Stimulated activated CD8-positive, alpha-beta memory T cell treated with anti-CD3 and anti-CD28 coated beads, Interleukin-2, amount 100 ng/mL, for 1 hour (primary cell): Measurements from ENCODE around the gene SYT8.
A peak's percentile ranks its signal among the peaks of the same experiment; 100 is the strongest.

Experiments
- DNase-seq, 2 donors: peaks; one replicate each; pipeline ENCODE4 v3.0.0-alpha.2; 2020; ENCODE audit warnings: low read depth in 2 of 2

The SYT8 gene

GRCh38 chr11:1832211-1832919 is 2.4 kb upstream of the SYT8 start:
- peak; percentile 45 to 53 for DNase-seq

GRCh38 chr11:1832920-1833295 is 1.9 kb upstream of the SYT8 start:
- DNase-seq, result no peak

DNA sequence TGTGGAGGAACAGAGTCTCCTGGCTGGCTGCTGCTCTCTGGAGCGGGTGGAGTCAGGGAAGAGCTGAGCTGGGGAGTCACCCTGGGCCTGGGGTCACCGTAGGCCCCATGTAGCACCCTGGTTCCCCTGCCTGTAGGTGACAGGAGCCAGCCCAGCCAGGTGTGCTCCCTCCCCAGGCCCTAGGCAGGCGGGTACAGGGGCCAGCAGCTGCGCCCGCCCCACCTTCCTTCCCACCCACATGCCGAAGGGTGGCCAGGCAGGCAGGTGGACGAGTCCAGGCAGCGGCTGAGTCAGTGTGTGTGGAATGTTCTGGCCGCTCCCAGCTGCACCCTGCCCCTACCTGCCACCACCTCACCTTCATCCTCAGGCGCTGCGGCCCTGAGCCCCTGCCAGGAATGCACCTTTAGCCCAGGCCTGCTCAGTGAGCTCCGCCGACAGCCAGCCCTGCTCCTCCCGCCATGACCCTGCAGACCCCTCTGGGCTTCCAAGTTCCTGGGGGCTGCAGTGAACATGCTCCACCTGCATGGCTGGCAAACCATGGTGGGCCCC is 654 bp upstream of the SYT8 start:
- DNase-seq, result no peak

DNA sequence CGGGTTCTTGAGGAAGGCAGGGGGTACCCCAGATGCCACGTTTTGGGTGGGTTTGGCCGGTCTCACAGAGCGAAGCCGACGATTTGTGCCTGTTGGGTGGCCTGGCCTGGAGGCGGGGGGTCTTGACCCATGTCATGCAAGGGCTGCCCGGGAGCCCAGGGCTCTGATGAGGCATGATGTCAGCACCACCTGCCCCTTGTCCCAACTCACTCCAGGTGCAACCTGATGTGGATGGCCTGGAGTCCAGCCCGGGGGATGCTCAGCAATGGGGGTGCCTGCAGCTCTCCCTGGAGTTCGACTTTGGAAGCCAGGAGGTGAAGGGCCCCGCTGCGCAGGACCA is 851 bp downstream of the SYT8 start:
- no peak for DNase-seq

DNA sequence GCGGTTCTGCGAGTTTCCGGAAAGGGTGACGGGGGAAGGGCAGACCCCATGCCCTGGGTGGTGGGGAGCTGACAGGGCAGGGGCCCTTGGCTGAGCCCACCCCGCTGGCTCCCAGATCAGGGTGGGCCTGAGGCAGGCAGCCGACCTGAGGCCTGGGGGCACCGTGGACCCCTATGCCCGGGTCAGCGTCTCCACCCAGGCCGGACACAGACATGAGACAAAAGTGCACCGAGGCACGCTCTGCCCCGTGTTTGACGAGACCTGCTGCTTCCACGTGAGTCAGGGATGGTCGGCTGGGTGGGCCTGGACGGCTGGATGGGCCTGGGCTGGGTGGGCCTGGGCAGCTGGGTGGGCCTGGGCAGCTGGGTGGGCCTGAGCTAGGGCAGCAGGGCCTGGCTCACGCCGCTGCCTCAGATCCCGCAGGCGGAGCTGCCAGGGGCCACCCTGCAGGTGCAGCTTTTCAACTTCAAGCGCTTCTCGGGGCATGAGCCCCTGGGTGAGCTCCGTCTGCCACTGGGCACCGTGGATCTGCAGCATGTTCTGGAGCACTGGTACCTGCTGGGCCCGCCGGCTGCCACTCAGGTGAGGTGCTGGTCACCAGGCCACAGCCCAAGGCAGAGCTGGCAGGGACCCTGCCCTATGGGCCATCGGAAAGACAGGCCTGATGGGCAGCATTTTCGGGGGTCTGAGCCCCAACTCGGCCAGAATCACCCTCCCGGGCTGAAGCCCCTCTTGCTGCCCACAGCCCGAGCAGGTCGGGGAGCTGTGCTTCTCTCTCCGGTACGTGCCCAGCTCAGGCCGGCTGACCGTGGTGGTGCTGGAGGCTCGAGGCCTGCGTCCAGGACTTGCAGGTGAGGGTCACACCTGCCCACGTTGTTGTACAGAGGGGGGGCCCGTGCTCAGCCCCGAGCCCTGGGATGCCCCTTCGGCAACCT is 1.5 kb downstream of the SYT8 start:
- no peak for DNase-seq

- peak; percentile 67 to 69 for DNase-seq
These were observed 2.6 kb downstream of the SYT8 start for GRCh38 chr11:1837171-1838076.

DNA sequence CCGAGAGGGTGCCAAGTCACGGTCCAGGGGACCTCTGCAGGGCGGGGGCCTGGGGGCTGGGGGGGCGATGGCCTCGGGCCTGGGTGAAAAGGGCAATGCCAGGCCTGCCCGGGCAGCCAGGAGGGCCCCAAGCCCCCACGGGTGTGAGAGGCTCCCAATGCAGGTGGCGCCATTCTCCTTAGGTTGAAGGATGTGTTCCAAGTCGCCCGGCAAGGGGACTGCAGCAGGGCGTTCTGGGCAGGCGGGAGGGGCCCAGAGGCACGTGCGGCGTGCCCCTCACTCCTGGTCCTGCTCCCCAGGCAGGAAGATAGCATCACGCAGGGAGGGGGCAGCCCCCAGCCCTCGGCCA is 3.3 kb downstream of the SYT8 start:
- no peak for DNase-seq

DNA sequence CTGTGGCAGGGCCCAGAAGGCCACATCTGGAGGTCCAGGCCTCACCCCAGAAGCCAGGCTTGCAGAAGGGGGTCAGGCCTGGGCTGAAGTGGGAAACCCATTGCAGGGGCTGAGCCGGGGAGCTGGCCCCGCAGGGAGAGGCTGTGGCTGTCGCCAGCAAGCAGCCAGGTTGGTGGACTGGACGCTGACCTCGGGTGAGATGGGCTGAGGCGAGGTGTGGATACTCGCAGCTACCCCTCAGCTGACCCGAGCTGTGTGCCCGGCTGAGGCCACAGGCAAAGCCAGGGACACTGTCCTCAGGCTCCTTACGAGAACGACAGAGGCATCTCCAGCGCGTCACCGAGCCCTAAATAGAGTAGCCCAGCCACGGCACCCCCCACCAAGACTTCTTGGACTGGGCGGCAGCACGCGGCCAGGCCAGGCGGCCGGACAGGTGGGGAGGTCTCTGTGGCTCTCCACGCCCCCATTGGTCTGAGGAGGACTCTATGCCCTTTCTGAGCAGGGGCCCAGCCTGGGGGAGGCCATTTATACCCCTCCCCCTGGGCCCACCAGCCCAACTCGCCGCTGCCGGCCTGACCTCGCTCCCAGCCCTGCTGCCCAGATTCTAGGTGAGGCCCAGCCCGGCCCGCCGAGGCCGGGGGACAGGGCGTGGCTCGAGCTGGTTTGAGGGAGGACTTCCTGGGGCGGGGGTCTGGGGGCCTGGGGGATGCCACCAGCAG is 3.8 kb downstream of the SYT8 start, which contains the start of gene TNNI2:
Gene TNNI2 (plus strand): TSS at position 556 of the 719 bp plus-strand sequence. CDS start 716 bp downstream, outside the sequence.
- DNase-seq, result no peak

GRCh38 chr11:1839204-1839923 is 4.6 kb downstream of the SYT8 start:
- DNase-seq, result no peak

DNA sequence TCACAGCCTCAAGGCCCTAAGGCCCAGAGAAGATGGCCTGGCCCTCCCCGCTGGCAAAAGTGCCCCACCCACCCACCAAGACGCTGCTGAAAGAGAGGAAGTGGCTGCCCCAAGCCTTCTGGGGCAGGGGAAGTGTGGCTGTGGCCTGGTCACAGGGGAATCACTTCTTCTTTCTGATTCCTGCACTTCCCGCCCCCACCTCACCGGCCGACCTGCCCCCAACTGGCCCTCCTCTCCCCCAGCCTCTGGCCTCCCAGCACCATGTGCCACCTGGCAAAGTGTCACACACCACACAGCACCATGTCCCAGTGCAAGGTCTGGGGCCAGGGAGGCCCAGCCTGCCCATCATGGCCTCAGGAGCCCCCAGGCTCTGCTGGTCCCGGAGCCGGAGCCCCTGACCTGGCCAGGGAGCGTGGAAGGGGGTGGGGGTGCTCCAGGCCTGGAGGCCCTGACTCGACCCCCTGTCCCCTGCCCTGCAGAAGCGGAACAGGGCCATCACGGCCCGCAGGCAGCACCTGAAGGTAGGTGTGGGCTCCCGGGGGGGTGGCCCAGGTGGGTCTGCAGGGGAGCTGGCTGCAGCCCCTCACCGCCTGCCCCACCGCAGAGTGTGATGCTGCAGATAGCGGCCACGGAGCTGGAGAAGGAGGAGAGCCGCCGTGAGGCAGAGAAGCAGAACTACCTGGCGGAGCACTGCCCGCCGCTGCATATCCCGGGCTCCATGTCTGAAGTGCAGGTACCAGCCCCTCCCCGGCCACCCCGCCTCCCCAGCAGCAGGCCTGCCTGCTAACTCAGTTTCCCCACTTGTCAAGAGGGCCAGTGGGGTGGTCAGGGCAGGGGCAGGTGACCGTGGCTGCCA is 5.4 kb downstream of the SYT8 start:
- DNase-seq, result no peak

- no peak for DNase-seq
These were observed 6.1 kb downstream of the SYT8 start for GRCh38 chr11:1840780-1841480.

DNA sequence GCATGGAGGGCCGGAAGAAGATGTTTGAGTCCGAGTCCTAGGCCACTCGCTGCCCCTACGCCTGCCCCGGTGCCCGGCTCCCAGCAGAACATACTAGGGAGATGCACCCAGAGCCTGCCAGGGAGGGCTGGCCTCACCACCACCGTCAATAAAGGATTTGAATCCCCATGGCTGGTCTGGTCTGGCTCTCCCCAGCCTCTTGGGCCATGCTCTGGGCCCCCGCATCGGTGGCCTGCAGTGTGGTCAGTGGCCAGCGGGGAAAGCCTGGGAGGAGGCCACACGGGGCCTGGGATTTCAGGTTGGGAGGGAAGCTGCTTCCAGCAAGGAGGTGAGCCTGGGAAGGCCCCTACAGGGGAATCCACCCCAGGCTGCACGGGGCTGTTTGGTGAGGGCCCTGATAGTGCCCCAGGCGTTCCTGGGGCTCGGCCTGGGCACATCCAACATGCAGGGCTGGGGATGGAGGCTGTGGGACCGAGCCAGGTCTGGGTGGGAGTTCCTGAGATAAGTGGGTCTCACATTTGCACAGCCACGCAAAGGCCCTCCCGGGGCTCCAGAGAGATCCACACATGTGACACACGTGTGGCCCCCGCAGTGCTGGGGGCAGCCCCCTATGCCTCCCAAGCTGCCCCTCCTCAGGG is 6.8 kb downstream of the SYT8 start:
- DNase-seq, result no peak

DNA sequence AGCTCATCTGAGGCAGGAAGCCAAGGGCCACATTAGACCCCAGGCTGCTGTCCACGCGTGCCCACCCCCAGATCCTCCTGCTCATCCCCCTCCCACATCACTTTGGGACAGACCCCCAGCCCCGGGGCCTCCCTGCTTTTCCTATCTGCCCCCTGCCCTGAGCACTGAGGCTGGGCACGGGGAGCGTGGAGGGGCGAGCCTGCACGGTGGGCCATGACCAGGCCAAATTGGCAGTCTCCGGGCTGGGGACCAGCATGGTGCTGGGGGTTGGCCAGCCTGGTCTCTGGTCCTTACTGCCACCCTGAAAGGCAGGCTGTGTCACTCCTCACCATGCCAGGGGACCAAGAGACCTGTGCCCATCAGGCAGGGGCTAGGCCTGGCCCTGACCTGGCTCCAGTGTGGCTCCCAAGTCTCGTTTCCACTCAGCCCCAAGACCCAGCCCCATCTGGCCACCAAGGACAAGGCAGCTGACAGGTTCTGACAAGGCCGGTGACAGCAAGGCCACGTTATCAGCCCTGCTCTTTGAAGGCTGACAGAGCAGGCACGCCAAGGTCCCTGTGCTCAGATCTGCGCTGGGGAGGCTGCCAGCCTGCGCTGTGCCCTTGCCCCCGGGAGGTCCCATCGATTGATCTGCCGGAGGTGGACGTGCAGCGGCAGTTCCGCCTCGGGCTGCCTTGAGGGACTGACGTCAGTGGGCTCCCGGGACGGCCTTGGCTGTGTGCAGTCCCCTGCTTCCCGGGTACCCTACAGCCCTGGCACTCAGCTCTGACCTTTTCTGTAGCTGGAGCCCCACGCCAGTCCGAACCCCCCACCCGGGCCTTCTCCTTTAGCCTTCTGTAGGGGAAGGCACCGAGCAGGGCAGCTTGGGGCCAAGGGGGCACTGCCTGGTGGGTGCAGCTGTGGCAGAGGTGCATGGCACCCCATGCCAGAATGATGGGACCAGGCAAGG is 7.6 kb downstream of the SYT8 start:
- DNase-seq, result no peak

DNA sequence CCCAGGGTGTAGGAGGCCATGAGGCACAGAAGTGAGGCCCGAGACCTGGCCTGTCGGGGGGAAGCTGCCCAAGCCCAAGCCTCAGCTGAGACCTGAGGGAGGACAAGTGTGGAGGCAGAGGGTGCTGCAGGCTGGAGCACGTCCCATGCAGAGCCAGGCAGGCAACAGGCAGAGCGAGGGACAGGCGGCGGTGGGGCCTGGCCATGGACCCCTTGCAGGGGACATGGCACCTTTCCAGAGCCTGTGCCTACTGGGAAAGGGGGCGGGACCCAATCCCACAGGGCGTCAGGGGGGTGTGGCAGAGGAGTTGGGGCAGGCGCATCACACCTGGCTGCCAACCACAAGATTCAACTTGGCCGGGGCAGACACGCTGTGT is 8.3 kb downstream of the SYT8 start:
- no peak for DNase-seq

GRCh38 chr11:1843796-1844195 is 9.0 kb downstream of the SYT8 start:
- DNase-seq, result no peak

DNA sequence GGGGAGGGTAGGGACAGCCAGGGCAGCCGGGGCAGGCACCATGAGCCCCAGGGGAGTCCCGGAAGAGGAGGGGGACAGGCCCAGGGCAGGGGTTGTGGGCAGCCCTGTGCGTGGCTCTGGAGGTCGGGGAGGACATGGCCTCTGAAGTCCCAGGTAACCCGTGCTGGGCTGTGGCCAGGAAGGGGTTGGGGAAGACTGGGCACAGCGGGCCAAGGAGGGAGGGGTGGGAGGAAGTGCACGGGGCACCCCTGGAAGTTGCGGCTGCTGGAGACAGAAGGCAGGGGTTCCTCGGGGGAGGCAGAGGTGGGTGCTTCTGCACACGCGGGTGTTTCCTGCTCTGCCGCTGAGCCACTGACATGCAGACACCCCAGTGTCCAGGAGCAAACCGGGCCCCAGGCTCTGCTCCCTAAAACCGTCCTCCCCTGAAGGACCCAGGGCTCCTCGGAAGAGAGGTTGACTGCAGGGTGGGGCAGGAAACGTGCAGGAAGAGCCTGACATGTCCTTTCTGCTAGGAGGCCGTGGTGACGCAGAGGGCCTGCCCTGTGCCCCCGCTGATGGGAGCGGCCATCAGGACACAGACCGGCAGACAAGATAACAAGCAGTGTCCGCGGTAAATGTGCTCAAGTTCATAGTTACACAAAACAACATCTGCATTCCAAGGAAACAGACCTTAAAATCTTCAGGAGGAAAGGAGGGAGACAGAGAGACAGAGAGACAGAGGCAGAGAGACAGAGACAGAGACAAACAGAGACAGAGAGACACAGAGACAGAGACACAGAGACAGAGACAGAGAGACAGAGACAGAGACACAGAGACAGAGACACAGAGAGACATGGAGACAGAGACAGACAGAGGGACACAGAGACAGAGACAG is 9.7 kb downstream of the SYT8 start:
- no peak for DNase-seq
